ENCODE results near the gene FGF4.

FGF4 gene

GRCh38 chr11:69813839-69814238 lies 38.7 kb upstream of the FGF4 start:
- no peaks in the 10 kb centered on the region for H3K27me3 ChIP-seq (ENCODE audit: control insufficient read depth, low read length)
- TF ChIP-seq EZH2phosphoT487 (IDR thresholded peaks at IDR 0.05; ENCODE audit: borderline replicate concordance, low read length): no peak
- no peak for TF ChIP-seq CTCF (IDR thresholded peaks at IDR 0.05; ENCODE audit: low read depth, low read length, poor library complexity, severe bottlenecking)

GRCh38 chr11:69812946-69813345 lies 37.8 kb upstream of the FGF4 start:
- TF ChIP-seq EZH2phosphoT487 (IDR thresholded peaks at IDR 0.05; ENCODE audit: borderline replicate concordance, low read length): no peak
- TF ChIP-seq CTCF (IDR thresholded peaks at IDR 0.05; ENCODE audit: low read depth, low read length, poor library complexity, severe bottlenecking): no peak
- H3K27me3 ChIP-seq (ENCODE audit: control insufficient read depth, low read length): no peaks in the 10 kb centered on the region
- no peaks in the 10 kb centered on the region for H3K79me2 ChIP-seq (ENCODE audit: control insufficient read depth, low read length)
- no peaks in the 10 kb centered on the region for H3F3A ChIP-seq (ENCODE audit: control insufficient read depth, insufficient read depth)
- no peak overlapping the region for H3K4me2 ChIP-seq (ENCODE audit: low read length)
- no peaks in the 10 kb centered on the region for H3K4me1 ChIP-seq (ENCODE audit: control insufficient read depth, low read length)
- H3K9me3 ChIP-seq (ENCODE audit: control insufficient read depth, insufficient read depth, low read length): no peaks in the 10 kb centered on the region
- no peak overlapping the region for H3K27ac ChIP-seq (ENCODE audit: low read depth, low read length)
- no peaks in the 10 kb centered on the region for H3K9me2 ChIP-seq (replicated peaks; ENCODE audit: control insufficient read depth, low read length)
- no peaks in the 10 kb centered on the region for H4K20me1 ChIP-seq (ENCODE audit: control insufficient read depth, insufficient read depth, low read depth, low read length)
- no peak overlapping the region for H3K4me3 ChIP-seq (ENCODE audit: low read length)
- no peaks in the 10 kb centered on the region for H3K36me3 ChIP-seq (ENCODE audit: control insufficient read depth, low read length)

More at GRCh38 chr11:69813839-69814238, 38.7 kb upstream of the FGF4 start:
- H3K4me3 ChIP-seq (ENCODE audit: low read length): no peak overlapping the region
- no peaks in the 10 kb centered on the region for H3K36me3 ChIP-seq (ENCODE audit: control insufficient read depth, low read length)
- H3K9me3 ChIP-seq (ENCODE audit: control insufficient read depth, insufficient read depth, low read length): no peaks in the 10 kb centered on the region
- no peaks in the 10 kb centered on the region for H3K79me2 ChIP-seq (ENCODE audit: control insufficient read depth, low read length)
- H3K4me2 ChIP-seq (ENCODE audit: low read length): no peak overlapping the region
- no peaks in the 10 kb centered on the region for H3F3A ChIP-seq (ENCODE audit: control insufficient read depth, insufficient read depth)
- no peaks in the 10 kb centered on the region for H3K9me2 ChIP-seq (replicated peaks; ENCODE audit: control insufficient read depth, low read length)
- no peaks in the 10 kb centered on the region for H3K4me1 ChIP-seq (ENCODE audit: control insufficient read depth, low read length)
- no peak overlapping the region for H3K27ac ChIP-seq (ENCODE audit: low read depth, low read length)
- H4K20me1 ChIP-seq (ENCODE audit: control insufficient read depth, insufficient read depth, low read depth, low read length): no peaks in the 10 kb centered on the region

- Histone ChIP-seq H3K27me3 (ENCODE audit: control insufficient read depth, low read length) (no peaks in the 10 kb centered on the region), H3K36me3 (ENCODE audit: control insufficient read depth, low read length) (no peaks in the 10 kb centered on the region)
- TF ChIP-seq EZH2phosphoT487 (IDR thresholded peaks at IDR 0.05; ENCODE audit: borderline replicate concordance, low read length) (no peak), CTCF (IDR thresholded peaks at IDR 0.05; ENCODE audit: low read depth, low read length, poor library complexity, severe bottlenecking) (no peak)
Observed at GRCh38 chr11:69812256-69812655, 37.1 kb upstream of the FGF4 start.

GRCh38 chr11:69811431-69811830 lies 36.3 kb upstream of the FGF4 start:
- H3F3A ChIP-seq (ENCODE audit: control insufficient read depth, insufficient read depth): no peaks in the 10 kb centered on the region
- no peaks in the 10 kb centered on the region for H3K79me2 ChIP-seq (ENCODE audit: control insufficient read depth, low read length)
- H3K4me1 ChIP-seq (ENCODE audit: control insufficient read depth, low read length): no peaks in the 10 kb centered on the region
- no peaks in the 10 kb centered on the region for H3K36me3 ChIP-seq (ENCODE audit: control insufficient read depth, low read length)
- H3K9me3 ChIP-seq (ENCODE audit: control insufficient read depth, insufficient read depth, low read length): no peaks in the 10 kb centered on the region
- TF ChIP-seq CTCF (IDR thresholded peaks at IDR 0.05; ENCODE audit: low read depth, low read length, poor library complexity, severe bottlenecking) (no peak), EZH2phosphoT487 (IDR thresholded peaks at IDR 0.05; ENCODE audit: borderline replicate concordance, low read length) (no peak)
- no peaks in the 10 kb centered on the region for H3K27me3 ChIP-seq (ENCODE audit: control insufficient read depth, low read length)
- no peak overlapping the region for H3K4me3 ChIP-seq (ENCODE audit: low read length)
- H4K20me1 ChIP-seq (ENCODE audit: control insufficient read depth, insufficient read depth, low read depth, low read length): no peaks in the 10 kb centered on the region
- H3K4me2 ChIP-seq (ENCODE audit: low read length): no peak overlapping the region
- H3K9me2 ChIP-seq (replicated peaks; ENCODE audit: control insufficient read depth, low read length): no peaks in the 10 kb centered on the region
- no peak overlapping the region for H3K27ac ChIP-seq (ENCODE audit: low read depth, low read length)

More at GRCh38 chr11:69812256-69812655, 37.1 kb upstream of the FGF4 start:
- H3K4me2 ChIP-seq (ENCODE audit: low read length): no peak overlapping the region
- no peaks in the 10 kb centered on the region for H4K20me1 ChIP-seq (ENCODE audit: control insufficient read depth, insufficient read depth, low read depth, low read length)
- H3F3A ChIP-seq (ENCODE audit: control insufficient read depth, insufficient read depth): no peaks in the 10 kb centered on the region
- H3K4me3 ChIP-seq (ENCODE audit: low read length): no peak overlapping the region
- H3K4me1 ChIP-seq (ENCODE audit: control insufficient read depth, low read length): no peaks in the 10 kb centered on the region
- no peaks in the 10 kb centered on the region for H3K9me2 ChIP-seq (replicated peaks; ENCODE audit: control insufficient read depth, low read length)
- H3K79me2 ChIP-seq (ENCODE audit: control insufficient read depth, low read length): no peaks in the 10 kb centered on the region
- H3K27ac ChIP-seq (ENCODE audit: low read depth, low read length): no peak overlapping the region
- no peaks in the 10 kb centered on the region for H3K9me3 ChIP-seq (ENCODE audit: control insufficient read depth, insufficient read depth, low read length)
